Heart left ventricle (tissue), 16 donors: ENCODE results near the gene KIF2C. TPM values are rescaled to one million over a fixed set of nuclear protein-coding genes. Genes with fewer than 3 reads are reported as not detected.
A peak's percentile ranks its signal among the peaks of the same experiment; 100 is the strongest.
"Not testable (repeated sequence)": the region's sequence is repeated elsewhere in the genome, so short reads cannot be mapped to it uniquely, and the experiment has no call there.

Experiments used
- ATAC-seq, 4 donors: fragments of 200-7000 bp; cut with Tn5 transposase; one replicate each; pipeline ENCODE4 v1.9.1; 2020 to 2022; ENCODE audit warnings: moderate library complexity in 4 of 4, mild to moderate bottlenecking in 3 of 4, moderate number of reproducible peaks in 1 of 4
- DNase-seq, 5 donors: peaks; one replicate each; pipeline ENCODE4 v3.0.0-alpha.2; 2020
- H3K27ac ChIP-seq, 12 donors: fragments of 200-600 bp; sonication (generic) in 4 of 12; one replicate each; pipeline versions ENCODE4 v1.5.0 to v1.8.0; 2016 to 2022; ENCODE audit warnings: mild to moderate bottlenecking in 2 of 12
- H3K27me3 ChIP-seq, 9 donors: fragments of 200-600 bp; sonication (generic) in 2 of 9; one replicate each; pipeline versions ENCODE4 v1.5.1 to v1.8.0; 2016 to 2022; ENCODE audit warnings: mild to moderate bottlenecking in 3 of 9
- H3K36me3 ChIP-seq, 9 donors: fragments of 200-600 bp; sonication (generic) in 2 of 9; one replicate each; pipeline versions ENCODE4 v1.5.0 to v1.8.0; 2018 to 2022; ENCODE audit warnings: mild to moderate bottlenecking in 2 of 9
- H3K4me1 ChIP-seq, 12 donors: fragments of 200-600 bp; sonication (generic) in 4 of 12; one replicate each; pipeline versions ENCODE4 v1.5.0 to v1.8.0; 2016 to 2022; ENCODE audit warnings: mild to moderate bottlenecking in 3 of 12
- H3K4me3 ChIP-seq, 12 donors: fragments of 200-600 bp; sonication (generic) in 4 of 12; one replicate each; pipeline versions ENCODE4 v1.5.0 to v1.8.0; 2017 to 2022; ENCODE audit warnings: mild to moderate bottlenecking in 9 of 12, moderate library complexity in 4 of 12
- H3K9me3 ChIP-seq, 12 donors: fragments of 200-600 bp; sonication (generic) in 4 of 12; one replicate each; pipeline versions ENCODE4 v1.5.0 to v1.8.0; 2016 to 2022; ENCODE audit warnings: mild to moderate bottlenecking in 1 of 12
- POLR2A ChIP-seq, 2 donors: fragments of 450-650 bp; IDR thresholded peaks; one replicate each; pipeline ENCODE4 v1.6.1; 2017; ENCODE audit warnings: antibody characterized with exemption in 2 of 2, mild to moderate bottlenecking in 2 of 2, moderate library complexity in 2 of 2
- WGBS, 4 donors: extraction: QIAGEN DNeasy Blood & Tissue Kit in 2 of 4; methylation state at CpG; one replicate each; pipeline versions ENCODE4 v1.1.5 to v1.1.7; 2013 to 2018; 5-methylcytosine and 5-hydroxymethylcytosine counted together
- intact Hi-C, 10 donors: fragments of 100-400 bp; cut with DNase I; formaldehyde crosslinking; loops; one replicate each; pipeline versions ENCODE4 v1.11.1 to v1.14.2; 2022
- polyA plus RNA-seq, 2 donors: library from polyadenylated mRNA; stranded (reverse); fragments of 200-250 nt; gene quantifications; one replicate each; pipeline ENCODE4 v1.2.3, GENCODE V29; 2013
- total RNA-seq, 9 donors: library from RNA; depleted of rRNA in 2 of 9; stranded (reverse); fragments of >200 nt in 2 of 9; fragmentation: NEBNext Ultra II Directional in 3 of 9; extraction: Animal tissue kit (Norgen Biotek cat#: 25700) in 3 of 9; gene quantifications; one replicate each; pipeline versions ENCODE4 v1.1.0 to v1.2.4, GENCODE V29; 2016 to 2023
- TF ChIP-seq, protein P1 (sequence below), 12 donors: fragments of 200-600 bp; sonication (generic) in 4 of 12; IDR thresholded peaks; one replicate each; pipeline versions ENCODE4 v1.5.0 to v1.8.0; 2018 to 2022; ENCODE audit warnings: antibody characterized with exemption in 12 of 12, mild to moderate bottlenecking in 5 of 12
- donor health status: ischemic (EF 13 %, LVEDD 7.1; RV severe dilation, severe dysfunction).
- donor health status: healthy with polysubstance abuse.
- donor health status: DM: no; HTN: yes; CAD: no.
- donor health status: DM: no; HTN: no; CAD: no.
- donor health status: ischemic (EF 25% LVEDD 6.9; RV normal size, moderate dysfunction).
- donor health status: ischemic (EF 25% LVEDD 5.7; RV mildly dilated, moderate dysfunction).
- donor health status: healthy.
- donor health status: DM: yes; HTN: yes; CAD: no.
- donor health status: ischemic (EF 35%, LVEDD 5.7; RV mildly dilated, moderate dysfunction).
- donor health status: nonischemic (EF 11% LVEDD 7.7; RV severe dilation, severe dysfunction).
- donor health status: DM: yes; HTN: yes; CAD: no.
- donor health status: PGD.
- donor health status: ischemic (EF 29% LVEDD 5.4; RV normal size, mild dysfunction).
- donor health status: nonischemic (EF 23%, LVEDD 6.1; RV moderate dilation, normal function).

The KIF2C gene
- total and polyA plus RNA-seq, 11 donors: 0.25 to 7.0 (median 0.97) TPM

DNA sequence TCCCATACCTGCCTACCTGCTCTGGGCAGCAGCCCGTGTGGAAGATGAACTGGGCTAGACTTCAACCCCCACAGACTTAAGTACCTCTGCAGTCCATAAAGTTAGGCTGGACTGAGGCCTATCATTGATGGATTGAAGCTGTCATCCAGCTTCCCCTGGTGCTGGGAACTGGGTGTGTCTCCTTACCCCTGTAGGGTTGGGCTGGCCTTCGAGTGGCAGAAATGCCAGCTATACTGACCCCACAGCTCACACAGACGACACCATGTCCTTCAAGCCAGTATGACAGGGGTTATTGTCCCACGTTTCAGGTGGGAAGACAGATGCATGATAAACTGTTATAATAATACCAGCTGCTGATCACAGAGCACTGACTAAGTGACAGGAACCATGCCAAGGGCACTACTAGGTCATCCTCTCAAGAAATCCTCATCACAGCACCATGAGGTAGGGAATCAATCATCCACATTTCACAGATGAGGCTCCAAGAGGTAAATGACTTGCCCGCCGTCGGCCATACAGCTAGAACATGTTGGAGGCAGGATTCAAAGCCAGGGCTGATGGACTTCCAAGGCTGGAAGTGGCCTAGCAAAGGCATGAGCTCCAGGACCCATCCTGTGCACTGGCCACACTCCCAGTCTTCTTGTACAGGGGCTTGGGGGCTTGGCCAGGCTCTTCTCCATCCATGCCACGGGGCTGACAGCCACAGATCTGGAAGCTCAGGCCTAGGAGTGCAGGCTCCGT is 48.7 kb downstream of the KIF2C start, which contains the start of gene BEST4:
TSS of gene BEST4 (minus strand) at position 51 of the 741 bp plus-strand sequence. CDS start 465 bp downstream, outside the sequence.
- 81 to 84% (median 83%) methylated on average over 7 to 9 of the region's 9 CpGs for WGBS, 4 donors
- TF ChIP-seq POLR2A (IDR thresholded peaks at IDR 0.05): no peak
- TF ChIP-seq, protein P1, sequence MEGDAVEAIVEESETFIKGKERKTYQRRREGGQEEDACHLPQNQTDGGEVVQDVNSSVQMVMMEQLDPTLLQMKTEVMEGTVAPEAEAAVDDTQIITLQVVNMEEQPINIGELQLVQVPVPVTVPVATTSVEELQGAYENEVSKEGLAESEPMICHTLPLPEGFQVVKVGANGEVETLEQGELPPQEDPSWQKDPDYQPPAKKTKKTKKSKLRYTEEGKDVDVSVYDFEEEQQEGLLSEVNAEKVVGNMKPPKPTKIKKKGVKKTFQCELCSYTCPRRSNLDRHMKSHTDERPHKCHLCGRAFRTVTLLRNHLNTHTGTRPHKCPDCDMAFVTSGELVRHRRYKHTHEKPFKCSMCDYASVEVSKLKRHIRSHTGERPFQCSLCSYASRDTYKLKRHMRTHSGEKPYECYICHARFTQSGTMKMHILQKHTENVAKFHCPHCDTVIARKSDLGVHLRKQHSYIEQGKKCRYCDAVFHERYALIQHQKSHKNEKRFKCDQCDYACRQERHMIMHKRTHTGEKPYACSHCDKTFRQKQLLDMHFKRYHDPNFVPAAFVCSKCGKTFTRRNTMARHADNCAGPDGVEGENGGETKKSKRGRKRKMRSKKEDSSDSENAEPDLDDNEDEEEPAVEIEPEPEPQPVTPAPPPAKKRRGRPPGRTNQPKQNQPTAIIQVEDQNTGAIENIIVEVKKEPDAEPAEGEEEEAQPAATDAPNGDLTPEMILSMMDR (IDR thresholded peaks at IDR 0.05): no peak
- ATAC-seq (no peak), DNase-seq (peak in 1 of 5 donors; percentile 20)
- Histone ChIP-seq H3K4me1 (peaks cover 0 to 33% (median 25%) of the 10 kb centered on the region in 12 donors), H3K27me3 (no peaks in the 10 kb centered on the region), H3K9me3 (no peaks in the 10 kb centered on the region), H3K4me3 (no peak within 1 kb of the TSS), H3K27ac (peak within 1 kb of the TSS in 2 of 12 donors; percentile 66 to 68), H3K36me3 (no peaks in the 10 kb centered on the region)
- intact Hi-C loops: loop anchor here in 7 of 10 donors (5.0 to 10.0 kb wide), 9 partner anchors 39 to 517 kb away; partner anchors contain the start of genes HECTD3 (in 3 of the 7), UROD (in 3 of the 7), EIF2B3 (in 2 of the 7) and KIF2C (in 1 of the 7)

GRCh38 chr1:44790968-44791801 is 51.5 kb downstream of the KIF2C start:
- H3K4me3 ChIP-seq: no peak overlapping the region
- WGBS, 4 donors: 60 to 71% (median 64%) methylated on average over 7 of the region's 7 CpGs
- peaks cover 0 to 6% (median 4%) of the 10 kb centered on the region in 12 donors for H3K4me1 ChIP-seq
- no peaks in the 10 kb centered on the region for H3K36me3 ChIP-seq
- DNase-seq (no peak), ATAC-seq (no peak)
- no peaks in the 10 kb centered on the region for H3K27me3 ChIP-seq
- TF ChIP-seq, protein P1 (IDR thresholded peaks at IDR 0.05): no peak
- no peak for TF ChIP-seq POLR2A (IDR thresholded peaks at IDR 0.05)
- intact Hi-C loops: loop anchor here in 3 of 10 donors (5.0 to 10.0 kb wide), 2 partner anchors 46 to 214 kb away; no protein-coding TSS in a partner anchor
- H3K9me3 ChIP-seq: no peaks in the 10 kb centered on the region
- no peak overlapping the region for H3K27ac ChIP-seq

DNA sequence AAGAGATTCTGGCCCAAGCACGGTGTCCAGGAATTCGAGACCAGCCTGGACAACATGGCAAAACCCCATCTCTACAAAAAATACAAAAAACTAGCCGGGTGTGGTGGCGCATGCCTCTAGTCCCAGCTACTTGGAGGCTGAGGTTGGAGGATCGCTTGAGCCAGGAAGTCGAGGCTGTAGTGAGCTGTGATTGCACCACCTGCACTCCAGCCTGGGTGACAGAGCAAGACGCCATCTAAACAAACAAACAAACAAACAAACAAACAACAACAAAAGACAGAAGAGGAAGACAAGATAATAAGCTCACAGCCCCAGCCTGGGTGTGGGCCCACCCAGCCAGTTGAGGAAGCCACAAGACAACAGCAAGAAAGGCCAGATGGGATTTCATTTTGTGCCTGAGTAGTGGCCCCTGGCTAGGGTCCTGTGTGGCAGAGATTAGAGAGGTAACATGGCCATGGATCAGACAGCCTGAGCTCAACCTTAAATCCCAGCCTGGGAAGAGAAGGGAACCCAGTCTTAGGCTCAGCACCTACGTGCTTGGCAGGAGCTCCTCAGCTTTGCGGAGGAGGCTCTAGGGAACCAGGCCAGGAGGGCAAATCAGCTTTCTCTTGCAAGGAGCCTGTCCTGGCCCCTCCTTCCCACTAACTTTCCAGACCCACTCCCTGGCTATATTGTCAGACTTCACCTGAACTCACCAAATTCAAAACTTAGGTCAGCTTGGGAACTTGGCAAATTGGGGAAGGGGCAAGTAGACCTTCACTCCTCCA is 53.3 kb downstream of the KIF2C start:
- DNase-seq: no peak
- H3K27me3 ChIP-seq: no peaks in the 10 kb centered on the region
- no peak overlapping the region for H3K4me3 ChIP-seq
- TF ChIP-seq POLR2A (IDR thresholded peaks at IDR 0.05): no peak
- TF ChIP-seq, protein P1 (IDR thresholded peaks at IDR 0.05): no peak
- H3K4me1 ChIP-seq: no peaks in the 10 kb centered on the region
- no peaks in the 10 kb centered on the region for H3K9me3 ChIP-seq
- ATAC-seq: no peak
- H3K36me3 ChIP-seq: no peaks in the 10 kb centered on the region
- intact Hi-C loops: loop anchor here in 3 of 10 donors (5.0 to 10.0 kb wide), 2 partner anchors 44 to 212 kb away; no protein-coding TSS in a partner anchor
- 91 to 95% (median 93%) methylated on average over 9 of the region's 9 CpGs for WGBS, 4 donors
- no peak overlapping the region for H3K27ac ChIP-seq

GRCh38 chr1:44797886-44798285 is 58.2 kb downstream of the KIF2C start:
- peaks cover 0 to 30% (median 17%) of the 10 kb centered on the region in 12 donors for H3K4me1 ChIP-seq
- not testable (repeated sequence) for H3K27ac ChIP-seq
- 82 to 85% (median 84%) methylated on average over 8 of the region's 8 CpGs for whole genome bisulfite sequencing, 4 donors

More at GRCh38 chr1:44797886-44798285, 58.2 kb downstream of the KIF2C start:
- not testable (repeated sequence) for H3K4me3 ChIP-seq, H3K9me3 ChIP-seq, ATAC-seq, H3K27me3 ChIP-seq
- intact Hi-C loops: loop anchor here in 5 of 10 donors (2.0 to 10.0 kb wide), 4 partner anchors 23 to 207 kb away; no protein-coding TSS in a partner anchor
- peak in 1 of 5 donors; percentile 21 for DNase-seq
- peaks cover 0 to 12% (median 2%) of the 10 kb centered on the region in 9 donors for H3K36me3 ChIP-seq
